Activated naive CD4-positive, alpha-beta T cell (primary cell): ENCODE data around the gene CPA3.

Experiments used
- DNase-seq, 4 experiments: peaks; one replicate each; lab custom pipeline; 2025; lab: John Stamatoyannopoulos, UW

Gene CPA3

GRCh38 chr3:148865049-148865448, at the start of gene CPA3:
Gene CPA3 (plus strand): TSS chr3:148865296. CDS start chr3:148865308, 12 bp downstream.
- no peak for DNase-seq

GRCh38 chr3:148815316-148816110, 49.6 kb upstream of the CPA3 start:
- no peak for DNase-seq

- no peak for DNase-seq
Measured at GRCh38 chr3:148816427-148816826, 48.7 kb upstream of the CPA3 start.

- DNase-seq, result no peak
Measured at GRCh38 chr3:148816981-148817525, 48.0 kb upstream of the CPA3 start.

GRCh38 chr3:148820361-148821245, 44.5 kb upstream of the CPA3 start:
- no peak for DNase-seq

GRCh38 chr3:148823026-148823425, 42.1 kb upstream of the CPA3 start:
- no peak for DNase-seq

GRCh38 chr3:148825476-148825875, 39.6 kb upstream of the CPA3 start:
- no peak for DNase-seq

GRCh38 chr3:148827585-148827984, 37.5 kb upstream of the CPA3 start, which contains the start of gene CPB1:
Gene CPB1 (plus strand): TSS chr3:148827811. CDS start chr3:148827824, 13 bp downstream.
- no peak for DNase-seq

- no peak for DNase-seq
Measured at GRCh38 chr3:148828136-148828690, 36.9 kb upstream of the CPA3 start.

- no peak for DNase-seq
Measured at GRCh38 chr3:148829926-148830325, 35.2 kb upstream of the CPA3 start.

GRCh38 chr3:148833223-148833622, 31.9 kb upstream of the CPA3 start:
- DNase-seq, result no peak

- DNase-seq, result no peak
Measured at GRCh38 chr3:148839805-148840204, 25.3 kb upstream of the CPA3 start.

- no peak for DNase-seq
Measured at GRCh38 chr3:148840451-148840850, 24.6 kb upstream of the CPA3 start.

- no peak for DNase-seq
Measured at GRCh38 chr3:148845756-148846395, 19.2 kb upstream of the CPA3 start.

GRCh38 chr3:148847351-148847750, 17.7 kb upstream of the CPA3 start:
- DNase-seq, result no peak

GRCh38 chr3:148848410-148848809, 16.7 kb upstream of the CPA3 start:
- no peak for DNase-seq

- DNase-seq, result no peak
Measured at GRCh38 chr3:148852271-148852992, 12.7 kb upstream of the CPA3 start.

- DNase-seq, result no peak
Measured at GRCh38 chr3:148853076-148853475, 12.0 kb upstream of the CPA3 start.

GRCh38 chr3:148854061-148854460, 11.0 kb upstream of the CPA3 start:
- DNase-seq, result no peak

GRCh38 chr3:148856384-148856783, 8.7 kb upstream of the CPA3 start:
- DNase-seq, result no peak

- DNase-seq, result no peak
Measured at GRCh38 chr3:148857316-148857715, 7.8 kb upstream of the CPA3 start.
